SU-DHL-6 (cell line): Measurements from ENCODE around the gene GNAS.

ENCODE experiments used
- H2AFZ ChIP-seq: fragments of 200-600 bp; sonication (generic); 2 replicates; pipeline ENCODE4 v1.6.1; 2014; ENCODE audit warnings: low read depth, mild to moderate bottlenecking, moderate library complexity, mixed read lengths, antibody characterized with exemption, low read length; ENCODE audit not compliant: severe bottlenecking
- H3F3A ChIP-seq: fragments of 200-600 bp; shearing (Covaris generic); 2 replicates; pipeline ENCODE4 v1.6.0; 2016; ENCODE audit warnings: antibody characterized with exemption, mild to moderate bottlenecking; ENCODE audit not compliant: insufficient read depth
- H3K27ac ChIP-seq: fragments of 200-600 bp; sonication (generic); 2 replicates; pipeline ENCODE4 v1.5.1; 2016; ENCODE audit warnings: low read depth, mild to moderate bottlenecking, low read length, moderate library complexity, mixed read lengths
- H3K27me3 ChIP-seq: fragments of 200-600 bp; sonication (generic), shearing (Covaris generic); 2 replicates; pipeline ENCODE4 v1.6.0; 2014; ENCODE audit warnings: mild to moderate bottlenecking, low read length
- H3K36me3 ChIP-seq: fragments of 200-600 bp; sonication (generic); 2 replicates; pipeline ENCODE4 v1.6.1; 2014; ENCODE audit warnings: mild to moderate bottlenecking, low read length, mixed read lengths
- H3K4me2 ChIP-seq: fragments of 300-600, 200-600 bp; shearing (Covaris generic), sonication (generic); 2 replicates; pipeline ENCODE4 v1.6.0; 2014; ENCODE audit warnings: low read length, low read depth, mild to moderate bottlenecking; ENCODE audit not compliant: poor library complexity, severe bottlenecking
- H3K4me3 ChIP-seq: fragments of 200-600 bp; sonication (generic); 2 replicates; pipeline ENCODE4 v1.5.1; 2014; ENCODE audit warnings: antibody characterized with exemption, low read length, mild to moderate bottlenecking, mixed read lengths; ENCODE audit not compliant: insufficient read depth, poor library complexity, severe bottlenecking
- H3K79me2 ChIP-seq: fragments of 200-600 bp; sonication (generic); 2 replicates; pipeline ENCODE4 v1.6.1; 2014; ENCODE audit warnings: mild to moderate bottlenecking, low read length, moderate library complexity; ENCODE audit not compliant: insufficient read depth
- H3K9ac ChIP-seq: fragments of 200-600 bp; sonication (generic); 2 replicates; pipeline ENCODE4 v1.7.0; 2014; ENCODE audit warnings: mild to moderate bottlenecking, low read length
- H3K9me2 ChIP-seq: fragments of 200-600 bp; sonication (generic); replicated peaks from 2 replicates; pipeline ENCODE4 v1.6.1; 2014; ENCODE audit warnings: low read length; ENCODE audit not compliant: insufficient read depth
- H3K9me3 ChIP-seq: fragments of 200-600 bp; sonication (generic); 2 replicates; pipeline ENCODE4 v1.6.1; 2014; ENCODE audit warnings: low read length, mixed read lengths; ENCODE audit not compliant: insufficient read depth
- H4K20me1 ChIP-seq: fragments of 200-600 bp; sonication (generic); 2 replicates; pipeline ENCODE4 v1.6.1; 2014; ENCODE audit warnings: low read depth, mild to moderate bottlenecking, antibody characterized with exemption, low read length, moderate library complexity, mixed read lengths
- EZH2phosphoT487 ChIP-seq: fragments of 200-600 bp; sonication (generic), shearing (Covaris generic); conservative IDR thresholded peaks from 2 replicates; pipeline ENCODE4 v1.6.1; 2018; ENCODE audit warnings: mild to moderate bottlenecking, antibody characterized with exemption, low read length, moderate library complexity, mixed read lengths
- TF ChIP-seq, protein P1 (sequence below): fragments of 200-600 bp; sonication (generic); IDR thresholded peaks from one replicate; pipeline ENCODE4 v1.5.1; 2017; ENCODE audit warnings: antibody characterized with exemption, mild to moderate bottlenecking, low read length, moderate library complexity; ENCODE audit not compliant: insufficient read depth, poor library complexity, severe bottlenecking

Gene GNAS

GRCh38 chr20:58938078-58938477 is 85.6 kb downstream of the GNAS start:
- no peaks in the 10 kb centered on the region for H3K36me3 ChIP-seq
- no peaks in the 10 kb centered on the region for H3K79me2 ChIP-seq
- H3K9ac ChIP-seq: no peak overlapping the region
- no peak overlapping the region for H3K27ac ChIP-seq
- TF ChIP-seq, protein P1, sequence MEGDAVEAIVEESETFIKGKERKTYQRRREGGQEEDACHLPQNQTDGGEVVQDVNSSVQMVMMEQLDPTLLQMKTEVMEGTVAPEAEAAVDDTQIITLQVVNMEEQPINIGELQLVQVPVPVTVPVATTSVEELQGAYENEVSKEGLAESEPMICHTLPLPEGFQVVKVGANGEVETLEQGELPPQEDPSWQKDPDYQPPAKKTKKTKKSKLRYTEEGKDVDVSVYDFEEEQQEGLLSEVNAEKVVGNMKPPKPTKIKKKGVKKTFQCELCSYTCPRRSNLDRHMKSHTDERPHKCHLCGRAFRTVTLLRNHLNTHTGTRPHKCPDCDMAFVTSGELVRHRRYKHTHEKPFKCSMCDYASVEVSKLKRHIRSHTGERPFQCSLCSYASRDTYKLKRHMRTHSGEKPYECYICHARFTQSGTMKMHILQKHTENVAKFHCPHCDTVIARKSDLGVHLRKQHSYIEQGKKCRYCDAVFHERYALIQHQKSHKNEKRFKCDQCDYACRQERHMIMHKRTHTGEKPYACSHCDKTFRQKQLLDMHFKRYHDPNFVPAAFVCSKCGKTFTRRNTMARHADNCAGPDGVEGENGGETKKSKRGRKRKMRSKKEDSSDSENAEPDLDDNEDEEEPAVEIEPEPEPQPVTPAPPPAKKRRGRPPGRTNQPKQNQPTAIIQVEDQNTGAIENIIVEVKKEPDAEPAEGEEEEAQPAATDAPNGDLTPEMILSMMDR: no peak
- no peak for TF ChIP-seq EZH2phosphoT487
- no peaks in the 10 kb centered on the region for H3F3A ChIP-seq
- H3K4me2 ChIP-seq: no peak overlapping the region
- no peak overlapping the region for H2AFZ ChIP-seq
- peaks cover 6% of the 10 kb centered on the region; the same call in 1 of the 2 replicates for H3K9me3 ChIP-seq
- H3K27me3 ChIP-seq: no peaks in the 10 kb centered on the region
- H3K4me3 ChIP-seq: no peak overlapping the region
- H3K9me2 ChIP-seq: no peaks in the 10 kb centered on the region
- H4K20me1 ChIP-seq: no peaks in the 10 kb centered on the region

DNA sequence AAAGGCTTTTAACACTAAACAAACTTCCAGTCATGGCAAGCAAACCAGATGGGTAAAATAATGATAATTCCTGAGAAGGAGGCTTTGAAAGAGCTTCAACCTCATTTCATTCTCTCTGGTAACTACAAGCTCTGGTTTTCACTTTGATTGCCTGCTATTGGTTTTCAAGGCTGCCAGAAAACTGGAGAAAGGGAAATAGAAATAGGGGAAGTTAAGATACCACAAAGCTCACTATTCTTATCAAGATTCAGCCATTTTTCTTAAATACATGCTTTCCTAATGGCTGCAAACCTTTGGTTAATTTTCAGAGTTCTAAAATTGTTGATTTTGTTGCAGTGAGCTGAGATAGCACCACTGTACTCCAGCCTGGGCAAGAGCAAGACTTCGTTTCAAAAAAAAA is 86.0 kb downstream of the GNAS start:
- Histone ChIP-seq H3K4me2 (no peak overlapping the region), H3K36me3 (no peaks in the 10 kb centered on the region), H3K4me3 (no peak overlapping the region), H3K9me2 (no peaks in the 10 kb centered on the region), H3K9ac (no peak overlapping the region), H3K27ac (no peak overlapping the region), H3F3A (no peaks in the 10 kb centered on the region), H3K79me2 (no peaks in the 10 kb centered on the region), H2AFZ (no peak overlapping the region), H4K20me1 (no peaks in the 10 kb centered on the region), H3K27me3 (no peaks in the 10 kb centered on the region), H3K9me3 (peaks cover 6% of the 10 kb centered on the region; the same call in 1 of the 2 replicates)
- TF ChIP-seq EZH2phosphoT487: no peak
- TF ChIP-seq, protein P1: no peak

- Histone ChIP-seq H3K79me2 (no peaks in the 10 kb centered on the region), H3F3A (no peaks in the 10 kb centered on the region), H3K4me3 (no peak overlapping the region), H3K9me3 (peaks cover under 1% of the 10 kb centered on the region; the same call in 1 of the 2 replicates), H3K27ac (no peak overlapping the region), H4K20me1 (no peaks in the 10 kb centered on the region), H2AFZ (no peak overlapping the region), H3K4me2 (no peak overlapping the region), H3K27me3 (no peaks in the 10 kb centered on the region), H3K9me2 (no peaks in the 10 kb centered on the region), H3K36me3 (no peaks in the 10 kb centered on the region), H3K9ac (no peak overlapping the region)
- TF ChIP-seq, protein P1: no peak
- TF ChIP-seq EZH2phosphoT487: no peak
Measured at GRCh38 chr20:58941471-58941870, 89.0 kb downstream of the GNAS start.
